Esophagus squamous epithelium (tissue), 5 donors: ENCODE results near the gene ARHGEF25. TPM values are rescaled to one million over a fixed set of nuclear protein-coding genes. Genes with fewer than 3 reads are reported as not detected.

Source experiments
- DNase-seq: peaks from one replicate; lab custom pipeline; 2025; lab: John Stamatoyannopoulos, UW
- H3K27ac ChIP-seq, 4 donors: fragments of 200-600 bp; sonication (generic); one replicate each; pipeline ENCODE4 v1.5.1; 2016 to 2019; ENCODE audit warnings: mild to moderate bottlenecking in 1 of 4
- H3K27me3 ChIP-seq, 4 donors: fragments of 200-600 bp; sonication (generic); 1 replicate in 3 of 4; 2 replicates in 1 of 4; pipeline versions ENCODE4 v1.5.1 to v1.6.0; 2017 to 2021; ENCODE audit warnings: antibody characterized with exemption in 1 of 4
- H3K36me3 ChIP-seq, 3 donors: fragments of 200-600 bp; sonication (generic); one replicate each; pipeline ENCODE4 v1.5.1; 2016 to 2019
- H3K4me1 ChIP-seq, 3 donors: fragments of 200-600 bp; sonication (generic); one replicate each; pipeline ENCODE4 v1.5.1; 2017 to 2019
- H3K4me3 ChIP-seq, 4 donors: fragments of 200-600 bp; sonication (generic); 1 replicate in 3 of 4; 2 replicates in 1 of 4; pipeline ENCODE4 v1.5.1; 2016 to 2019; ENCODE audit warnings: mild to moderate bottlenecking in 2 of 4, moderate library complexity in 1 of 4
- H3K9me3 ChIP-seq, 3 donors: fragments of 200-600 bp; sonication (generic); one replicate each; pipeline ENCODE4 v1.5.1; 2016 to 2019
- CTCF ChIP-seq, 6 experiments: fragments of 450-650 bp in 4 of 6; fragments of 200-600 bp in 2 of 6; sonication (generic) in 2 of 6; IDR thresholded peaks; one replicate each; pipeline ENCODE4 v1.5.1; 2016 to 2019; ENCODE audit warnings: antibody characterized with exemption in 6 of 6, mild to moderate bottlenecking in 4 of 6, moderate library complexity in 4 of 6
- POLR2A ChIP-seq, 4 donors: fragments of 450-650 bp; IDR thresholded peaks; one replicate each; pipeline ENCODE4 v1.6.1; 2017; ENCODE audit warnings: antibody characterized with exemption in 4 of 4, mild to moderate bottlenecking in 4 of 4, moderate library complexity in 3 of 4
- WGBS, 2 donors: methylation state at CpG; one replicate each; pipeline ENCODE4 v1.1.5; 2018; 5-methylcytosine and 5-hydroxymethylcytosine counted together
- intact Hi-C: fragments of 100-400 bp; cut with DNase I; formaldehyde crosslinking; loops from one replicate; pipeline ENCODE4 v1.15.0; 2022
- total RNA-seq, 4 donors: library from RNA; depleted of rRNA; stranded (reverse); fragments of >200 nt; gene quantifications; one replicate each; pipeline ENCODE4 v1.1.0, GENCODE V29; 2016
- donor health status: DM: yes; HTN: yes; CAD: no.

ARHGEF25 gene
- total RNA-seq, 4 donors from 2014 or later = 0.76 to 27.7 (median 6.2) TPM

- DNase-seq = no peak
- peak overlapping the region in 3 of 4 donors; percentile 57 to 75 (median 69) for H3K4me3 ChIP-seq
- TF ChIP-seq POLR2A (IDR thresholded peaks at IDR 0.05) (no peak), CTCF (IDR thresholded peaks at IDR 0.05) (no peak)
- WGBS, 2 donors = 65 to 68% methylated on average over 13 to 19 of the region's 19 CpGs
- H3K27me3 ChIP-seq = peaks cover 0 to 51% (median 0%) of the 10 kb centered on the region in 4 donors
- peaks cover 0 to 11% (median 0%) of the 10 kb centered on the region in 3 donors for H3K36me3 ChIP-seq
- intact Hi-C loops = no loop called here
- H3K4me1 ChIP-seq = peaks cover 20 to 65% (median 23%) of the 10 kb centered on the region in 3 donors
- no peaks in the 10 kb centered on the region for H3K9me3 ChIP-seq
- peak overlapping the region; percentile 35 to 92 (median 86) for H3K27ac ChIP-seq
Measured at GRCh38 chr12:57609101-57609780, 2.0 kb upstream of the ARHGEF25 start.

- Histone ChIP-seq H3K9me3 (no peaks in the 10 kb centered on the region), H3K36me3 (peaks cover 0 to 11% (median 0%) of the 10 kb centered on the region in 3 donors), H3K27me3 (peaks cover 0 to 53% (median 0%) of the 10 kb centered on the region in 4 donors), H3K4me3 (peak overlapping the region; percentile 45 to 75 (median 63)), H3K4me1 (peaks cover 17 to 61% (median 18%) of the 10 kb centered on the region in 3 donors), H3K27ac (peak overlapping the region; percentile 77 to 92 (median 86))
- whole genome bisulfite sequencing, 2 donors = 43 to 44% methylated on average over 7 to 25 of the region's 34 CpGs
- no peak for DNase-seq
- TF ChIP-seq CTCF (IDR thresholded peaks at IDR 0.05) (no peak), POLR2A (IDR thresholded peaks at IDR 0.05) (no peak)
- intact Hi-C loops = no loop called here
Measured at GRCh38 chr12:57609781-57610553, 1.3 kb upstream of the ARHGEF25 start.

- H3K9me3 ChIP-seq = no peaks in the 10 kb centered on the region
- intact Hi-C loops = no loop called here
- DNase-seq = no peak
- 40% methylated on average over 9 of the region's 29 CpGs; no CpG with 5 or more reads in 1 of the 2 donors for WGBS, 2 donors
- peaks cover 11 to 57% (median 13%) of the 10 kb centered on the region in 3 donors for H3K4me1 ChIP-seq
- TF ChIP-seq POLR2A (IDR thresholded peaks at IDR 0.05) = peak in 1 of 4 donors; percentile 23
- TF ChIP-seq CTCF (IDR thresholded peaks at IDR 0.05) = no peak
- peak overlapping the region; percentile 45 to 75 (median 63) for H3K4me3 ChIP-seq
- H3K27me3 ChIP-seq = peaks cover 0 to 56% (median 0%) of the 10 kb centered on the region in 4 donors
- peaks cover 0 to 16% (median 0%) of the 10 kb centered on the region in 3 donors for H3K36me3 ChIP-seq
- H3K27ac ChIP-seq = peak overlapping the region; percentile 77 to 92 (median 86)
Measured at GRCh38 chr12:57610554-57611107, 604 bp upstream of the ARHGEF25 start.

GRCh38 chr12:57611827-57612710 lies 834 bp downstream of the ARHGEF25 start:
- intact Hi-C loops = no loop called here
- no peak for TF ChIP-seq POLR2A (IDR thresholded peaks at IDR 0.05)
- no peak for TF ChIP-seq CTCF (IDR thresholded peaks at IDR 0.05)
- H3K9me3 ChIP-seq = no peaks in the 10 kb centered on the region
- no peak for DNase-seq
- peaks cover 0 to 18% (median 0%) of the 10 kb centered on the region in 3 donors for H3K36me3 ChIP-seq
- WGBS, 2 donors = 35 to 80% methylated on average over 1 to 7 of the region's 23 CpGs
- peaks cover 0 to 66% (median 0%) of the 10 kb centered on the region in 4 donors for H3K27me3 ChIP-seq
- peak overlapping the region; percentile 45 to 75 (median 63) for H3K4me3 ChIP-seq
- peak overlapping the region; percentile 77 to 92 (median 86) for H3K27ac ChIP-seq
- H3K4me1 ChIP-seq = peaks cover 10 to 61% (median 11%) of the 10 kb centered on the region in 3 donors
